DND-41 (cell line): ENCODE data around the gene RBMS1.

ENCODE experiments used
- ATAC-seq: fragments of 200-7000 bp; cut with Tn5 transposase; 3 replicates; pipeline ENCODE4 v1.9.1; 2021; ENCODE audit warnings: low read depth; ENCODE audit not compliant: insufficient read depth
- DNase-seq: peaks from one replicate; pipeline ENCODE4 v3.0.0-alpha.2; 2020
- H2AFZ ChIP-seq: 2 replicates; pipeline ENCODE4 v1.6.0; 2012; ENCODE audit warnings: low read depth, low read length
- H3K27ac ChIP-seq: 2 replicates; pipeline ENCODE4 v1.5.1; 2012; ENCODE audit warnings: low read length, inconsistent platforms
- H3K27me3 ChIP-seq: fragments of 200-600 bp; sonication (generic); 2 replicates; pipeline ENCODE4 v1.6.0; 2012; ENCODE audit warnings: low read length, mild to moderate bottlenecking, inconsistent platforms; ENCODE audit not compliant: insufficient read depth, poor library complexity
- H3K36me3 ChIP-seq: 2 replicates; pipeline ENCODE4 v1.5.1; 2012; ENCODE audit warnings: low read length, inconsistent platforms; ENCODE audit not compliant: insufficient read depth
- H3K4me1 ChIP-seq: 2 replicates; pipeline ENCODE4 v1.5.1; 2012; ENCODE audit warnings: mild to moderate bottlenecking, low read length; ENCODE audit not compliant: insufficient read depth
- H3K4me2 ChIP-seq: 2 replicates; pipeline ENCODE4 v1.6.0; 2012; ENCODE audit warnings: mild to moderate bottlenecking, moderate library complexity, low read length, inconsistent platforms; ENCODE audit not compliant: insufficient read depth
- H3K4me3 ChIP-seq, 2 experiments: fragments of 200-600 bp in 1 of 2; shearing (Covaris generic) in 1 of 2; 2 replicates each; pipeline ENCODE4 v1.5.1; 2012 to 2016; ENCODE audit warnings: inconsistent platforms in 2 of 2, low read length in 2 of 2, mild to moderate bottlenecking in 2 of 2, low read depth in 1 of 2, moderate library complexity in 1 of 2
- H3K79me2 ChIP-seq: 2 replicates; pipeline ENCODE4 v1.6.0; 2012; ENCODE audit warnings: low read length, inconsistent platforms; ENCODE audit not compliant: insufficient read depth
- H3K9ac ChIP-seq: 2 replicates; pipeline ENCODE4 v1.6.0; 2012; ENCODE audit warnings: low read depth, mild to moderate bottlenecking, inconsistent platforms, low read length, moderate library complexity
- H3K9me3 ChIP-seq: 2 replicates; pipeline ENCODE4 v1.5.1; 2012; ENCODE audit warnings: low read length, moderate library complexity, mild to moderate bottlenecking, inconsistent platforms; ENCODE audit not compliant: insufficient read depth, severe bottlenecking
- H4K20me1 ChIP-seq: 2 replicates; pipeline ENCODE4 v1.6.0; 2012; ENCODE audit warnings: low read length; ENCODE audit not compliant: insufficient read depth
- EZH2 ChIP-seq: IDR thresholded peaks from 3 replicates; pipeline ENCODE4 v1.6.1; 2012; ENCODE audit warnings: borderline replicate concordance, low read depth, mild to moderate bottlenecking, moderate library complexity, low read length, inconsistent platforms; ENCODE audit not compliant: severe bottlenecking
- TF ChIP-seq, protein P1 (sequence below): IDR thresholded peaks from 2 replicates; pipeline ENCODE4 v1.5.1; 2012; ENCODE audit warnings: borderline replicate concordance, low read length, moderate library complexity, mild to moderate bottlenecking; ENCODE audit not compliant: poor library complexity, severe bottlenecking; ENCODE audit errors: extremely low read depth

The RBMS1 gene

DNA sequence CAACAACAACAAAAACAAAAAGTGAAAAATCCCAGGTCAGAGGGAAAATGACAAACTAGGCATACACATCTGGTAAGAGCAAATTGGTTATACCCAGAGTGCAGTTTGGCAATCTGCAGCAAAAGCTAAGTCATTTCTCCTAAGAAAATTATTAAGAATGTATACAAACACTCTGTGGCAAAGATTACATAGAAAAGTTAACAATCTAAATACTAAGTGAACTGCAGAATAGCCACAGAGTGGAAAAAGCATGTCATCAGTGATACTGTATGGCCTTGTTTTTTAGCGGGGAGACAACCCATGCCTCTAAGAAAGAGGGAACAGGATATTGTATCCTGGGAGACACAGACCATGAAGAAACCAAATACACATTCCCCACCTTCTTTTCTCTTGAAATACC is 157.5 kb downstream of the RBMS1 start:
- Histone ChIP-seq H4K20me1 (peaks cover 7% of the 10 kb centered on the region), H3K79me2 (peaks cover 40% of the 10 kb centered on the region), H3K36me3 (peaks cover 3% of the 10 kb centered on the region), H2AFZ (no peak overlapping the region), H3K4me1 (peaks cover 11% of the 10 kb centered on the region), H3K27me3 (no peaks in the 10 kb centered on the region), H3K27ac (no peak overlapping the region), H3K4me2 (no peak overlapping the region), H3K4me3 (no peak overlapping the region), H3K9me3 (no peaks in the 10 kb centered on the region), H3K9ac (no peak overlapping the region)
- TF ChIP-seq, protein P1, sequence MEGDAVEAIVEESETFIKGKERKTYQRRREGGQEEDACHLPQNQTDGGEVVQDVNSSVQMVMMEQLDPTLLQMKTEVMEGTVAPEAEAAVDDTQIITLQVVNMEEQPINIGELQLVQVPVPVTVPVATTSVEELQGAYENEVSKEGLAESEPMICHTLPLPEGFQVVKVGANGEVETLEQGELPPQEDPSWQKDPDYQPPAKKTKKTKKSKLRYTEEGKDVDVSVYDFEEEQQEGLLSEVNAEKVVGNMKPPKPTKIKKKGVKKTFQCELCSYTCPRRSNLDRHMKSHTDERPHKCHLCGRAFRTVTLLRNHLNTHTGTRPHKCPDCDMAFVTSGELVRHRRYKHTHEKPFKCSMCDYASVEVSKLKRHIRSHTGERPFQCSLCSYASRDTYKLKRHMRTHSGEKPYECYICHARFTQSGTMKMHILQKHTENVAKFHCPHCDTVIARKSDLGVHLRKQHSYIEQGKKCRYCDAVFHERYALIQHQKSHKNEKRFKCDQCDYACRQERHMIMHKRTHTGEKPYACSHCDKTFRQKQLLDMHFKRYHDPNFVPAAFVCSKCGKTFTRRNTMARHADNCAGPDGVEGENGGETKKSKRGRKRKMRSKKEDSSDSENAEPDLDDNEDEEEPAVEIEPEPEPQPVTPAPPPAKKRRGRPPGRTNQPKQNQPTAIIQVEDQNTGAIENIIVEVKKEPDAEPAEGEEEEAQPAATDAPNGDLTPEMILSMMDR, result no peak
- no peak for TF ChIP-seq EZH2
- no peak for ATAC-seq
- DNase-seq, result no peak

DNA sequence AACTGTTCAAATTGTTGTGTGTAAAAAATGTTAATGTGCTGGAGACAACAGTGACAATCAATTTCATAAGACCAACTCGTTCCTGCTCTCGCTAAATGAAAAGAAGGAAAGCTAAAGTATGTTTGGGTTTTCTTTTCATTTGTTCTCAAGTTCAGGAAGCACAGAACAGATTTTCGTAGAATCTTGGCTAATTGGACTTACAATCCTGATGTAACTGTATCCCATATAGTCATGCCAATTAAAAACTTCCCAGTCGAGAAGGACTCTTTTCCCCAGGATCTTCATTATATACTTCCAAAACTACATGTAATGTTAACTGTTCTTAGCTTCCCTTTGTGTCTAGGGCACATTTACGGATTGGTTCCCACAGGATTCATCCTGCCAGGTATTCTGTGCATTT is 158.2 kb downstream of the RBMS1 start:
- Histone ChIP-seq H3K4me3 (no peak overlapping the region), H3K9ac (no peak overlapping the region), H3K79me2 (peaks cover 44% of the 10 kb centered on the region), H3K27ac (no peak overlapping the region), H3K4me2 (no peak overlapping the region), H2AFZ (no peak overlapping the region), H3K9me3 (no peaks in the 10 kb centered on the region), H3K27me3 (no peaks in the 10 kb centered on the region), H3K36me3 (peaks cover 6% of the 10 kb centered on the region), H4K20me1 (peaks cover 7% of the 10 kb centered on the region), H3K4me1 (peaks cover 11% of the 10 kb centered on the region)
- TF ChIP-seq, protein P1, result no peak
- no peak for TF ChIP-seq EZH2
- no peak for ATAC-seq
- no peak for DNase-seq

DNA sequence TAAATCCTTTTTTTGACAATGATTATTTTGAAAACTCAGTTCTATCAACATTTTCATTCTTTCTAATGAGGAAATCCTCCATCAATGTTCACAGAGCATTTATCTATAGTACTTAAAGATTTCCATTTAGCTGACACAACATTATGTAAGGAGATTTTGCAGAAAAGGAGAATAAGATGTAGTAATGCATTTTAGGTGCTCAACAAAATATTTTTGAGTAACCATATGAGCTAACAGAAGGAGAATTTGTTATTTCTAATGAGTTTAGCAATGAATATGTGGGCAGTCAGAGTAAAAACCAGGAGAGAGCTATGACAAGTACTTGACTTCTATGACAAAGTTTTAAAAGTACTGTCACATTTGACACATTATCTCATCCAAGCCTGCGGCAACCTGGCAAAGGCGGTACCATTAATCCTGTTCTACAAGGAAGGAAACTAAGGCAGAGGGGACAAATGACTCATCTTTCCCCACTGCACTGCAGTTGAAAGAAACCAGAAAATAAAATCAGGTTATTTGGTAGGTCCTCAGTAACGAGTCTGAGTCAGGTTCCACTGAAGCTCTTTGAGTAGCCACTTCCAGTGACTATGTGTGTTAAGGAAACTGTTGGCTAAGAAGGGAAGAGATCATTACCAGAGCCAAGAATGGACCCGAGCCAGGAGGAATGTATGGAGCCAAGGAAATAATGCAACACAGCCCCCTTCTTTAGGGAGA is 159.4 kb downstream of the RBMS1 start:
- H3K27me3 ChIP-seq, result no peaks in the 10 kb centered on the region
- no peak for DNase-seq
- no peak overlapping the region for H3K4me2 ChIP-seq
- no peak overlapping the region for H3K4me3 ChIP-seq
- no peaks in the 10 kb centered on the region for H3K9me3 ChIP-seq
- TF ChIP-seq, protein P1, result no peak
- no peak for TF ChIP-seq EZH2
- ATAC-seq, result no peak
- H3K36me3 ChIP-seq, result peaks cover 6% of the 10 kb centered on the region
- peaks cover 7% of the 10 kb centered on the region for H4K20me1 ChIP-seq
- H3K4me1 ChIP-seq, result peaks cover 11% of the 10 kb centered on the region
- H2AFZ ChIP-seq, result no peak overlapping the region
- peaks cover 48% of the 10 kb centered on the region for H3K79me2 ChIP-seq
- no peak overlapping the region for H3K9ac ChIP-seq
- H3K27ac ChIP-seq, result no peak overlapping the region
